GM19467 (cell line): ENCODE results near the gene SNX33.
A peak's percentile ranks its signal among the peaks of the same experiment; 100 is the strongest.
"Not testable (repeated sequence)": the region's sequence is repeated elsewhere in the genome, so short reads cannot be mapped to it uniquely, and the experiment has no call there.

Experiments
- ATAC-seq: cut with Tn5 transposase; IDR thresholded peaks from one replicate; pipeline ENCODE4 v1.9.1; 2021; ENCODE audit warnings: mild to moderate bottlenecking, moderate library complexity; ENCODE audit not compliant: unreplicated experiment

The SNX33 gene

GRCh38 chr15:75680007-75680789 lies 32.5 kb downstream of the SNX33 start:
- no peak for ATAC-seq

GRCh38 chr15:75682181-75683135 lies 34.7 kb downstream of the SNX33 start:
- no peak for ATAC-seq

GRCh38 chr15:75683646-75684312 lies 36.1 kb downstream of the SNX33 start:
- not testable (repeated sequence) for ATAC-seq

- ATAC-seq, result no peak
Measured at GRCh38 chr15:75684648-75685047, 36.9 kb downstream of the SNX33 start.

- no peak for ATAC-seq
Measured at GRCh38 chr15:75685195-75685594, 37.5 kb downstream of the SNX33 start.

GRCh38 chr15:75686212-75686642 lies 38.5 kb downstream of the SNX33 start:
- ATAC-seq, result peak; percentile 47

GRCh38 chr15:75687486-75688277 lies 40.0 kb downstream of the SNX33 start:
- no peak for ATAC-seq

- no peak for ATAC-seq
Measured at GRCh38 chr15:75688278-75688557, 40.5 kb downstream of the SNX33 start.

GRCh38 chr15:75688831-75689230 lies 41.1 kb downstream of the SNX33 start:
- ATAC-seq, result no peak

GRCh38 chr15:75689429-75689828 lies 41.7 kb downstream of the SNX33 start:
- not testable (repeated sequence) for ATAC-seq

GRCh38 chr15:75692311-75692710 lies 44.6 kb downstream of the SNX33 start:
- not testable (repeated sequence) for ATAC-seq

- ATAC-seq, result not testable (repeated sequence)
Measured at GRCh38 chr15:75693028-75693427, 45.3 kb downstream of the SNX33 start.

- ATAC-seq, result no peak
Measured at GRCh38 chr15:75693501-75694240, 46.0 kb downstream of the SNX33 start.

- no peak for ATAC-seq
Measured at GRCh38 chr15:75694241-75695182, 46.8 kb downstream of the SNX33 start.

- no peak for ATAC-seq
Measured at GRCh38 chr15:75695220-75695619, 47.5 kb downstream of the SNX33 start.

- ATAC-seq, result no peak
Measured at GRCh38 chr15:75695634-75696310, 48.1 kb downstream of the SNX33 start.

- ATAC-seq, result no peak
Measured at GRCh38 chr15:75696311-75696720, 48.6 kb downstream of the SNX33 start.

- no peak for ATAC-seq
Measured at GRCh38 chr15:75696854-75697259, 49.1 kb downstream of the SNX33 start.
